OCI-LY3 (cell line): ENCODE results near the gene FOSL1.

Source experiments
- H2AFZ ChIP-seq: fragments of 200-600, 300-600 bp; shearing (Covaris generic); 2 replicates; pipeline ENCODE4 v1.6.0; 2014; ENCODE audit warnings: antibody characterized with exemption, low read depth, low read length
- H3K27ac ChIP-seq: fragments of 200-600, 300-600 bp; sonication (generic); 2 replicates; pipeline ENCODE4 v1.5.1; 2014; ENCODE audit warnings: mild to moderate bottlenecking, low read length, moderate library complexity, mixed read lengths
- H3K27me3 ChIP-seq: fragments of 200-600, 300-600 bp; sonication (generic); 2 replicates; pipeline ENCODE4 v1.6.1; 2014; ENCODE audit warnings: low read depth, low read length, mixed read lengths
- H3K36me3 ChIP-seq: fragments of 200-600, 300-600 bp; sonication (generic); replicated peaks from 2 replicates; pipeline ENCODE3; 2014; ENCODE audit warnings: low read depth, low read length, mixed read lengths
- H3K4me1 ChIP-seq: fragments of 300-600, 200-600 bp; sonication (generic); 2 replicates; pipeline ENCODE4 v1.6.1; 2014; ENCODE audit warnings: low read length, mixed read lengths
- H3K4me2 ChIP-seq: fragments of 200-600, 300-600 bp; sonication (generic); 2 replicates; pipeline ENCODE4 v1.6.1; 2014; ENCODE audit warnings: low read length, mixed read lengths
- H3K4me3 ChIP-seq: fragments of 300-600, 200-600 bp; sonication (generic); 2 replicates; pipeline ENCODE4 v1.5.1; 2014; ENCODE audit warnings: antibody characterized with exemption, mild to moderate bottlenecking, low read length, moderate library complexity
- H3K79me2 ChIP-seq: fragments of 300-600, 200-600 bp; shearing (Covaris generic); 2 replicates; pipeline ENCODE4 v1.6.1; 2014; ENCODE audit warnings: mild to moderate bottlenecking, low read length, mixed read lengths
- H3K9ac ChIP-seq: fragments of 300-600, 200-600 bp; shearing (Covaris generic); 2 replicates; pipeline ENCODE4 v1.6.0; 2014; ENCODE audit warnings: mild to moderate bottlenecking, low read length, moderate library complexity
- H3K9me3 ChIP-seq: fragments of 200-600, 300-600 bp; shearing (Covaris generic); 2 replicates; pipeline ENCODE4 v1.6.1; 2014; ENCODE audit warnings: low read length, mixed read lengths; ENCODE audit not compliant: insufficient read depth
- H4K20me1 ChIP-seq: fragments of 200-600, 300-600 bp; sonication (generic); 2 replicates; pipeline ENCODE4 v1.6.1; 2016; ENCODE audit warnings: low read length, mixed read lengths; ENCODE audit not compliant: insufficient read depth
- CTCF ChIP-seq: fragments of 200-600, 300-600 bp; sonication (generic); IDR thresholded peaks from 2 replicates; pipeline ENCODE4 v1.5.1; 2014; ENCODE audit warnings: antibody characterized with exemption, low read length, low read depth
- EZH2phosphoT487 ChIP-seq: fragments of 200-600 bp; shearing (Covaris generic); IDR thresholded peaks from 2 replicates; pipeline ENCODE4 v1.6.1; 2018; ENCODE audit warnings: antibody characterized with exemption, mixed run types, low read depth

FOSL1 gene

GRCh38 chr11:65900899-65901180, 652 bp upstream of the FOSL1 start:
- H2AFZ ChIP-seq = no peak overlapping the region
- no peaks in the 10 kb centered on the region for H3K9me3 ChIP-seq
- no peak overlapping the region for H3K9ac ChIP-seq
- peak overlapping the region; percentile 68 for H3K4me3 ChIP-seq
- no peak overlapping the region for H3K27ac ChIP-seq
- H3K27me3 ChIP-seq = peaks cover 25% of the 10 kb centered on the region; the same call in 1 of the 2 replicates
- no peaks in the 10 kb centered on the region for H3K79me2 ChIP-seq
- no peaks in the 10 kb centered on the region for H4K20me1 ChIP-seq
- TF ChIP-seq EZH2phosphoT487 (no peak), CTCF (no peak)
- no peaks in the 10 kb centered on the region for H3K4me1 ChIP-seq
- H3K36me3 ChIP-seq = no peaks in the 10 kb centered on the region
- H3K4me2 ChIP-seq = peak overlapping the region; percentile 59

GRCh38 chr11:65899356-65900124, 648 bp downstream of the FOSL1 start:
- no peaks in the 10 kb centered on the region for H3K4me1 ChIP-seq
- no peaks in the 10 kb centered on the region for H3K79me2 ChIP-seq
- H3K27me3 ChIP-seq = peaks cover 21% of the 10 kb centered on the region; the same call in 1 of the 2 replicates
- H3K4me2 ChIP-seq = peak overlapping the region; percentile 59; the same call in 1 of the 2 replicates
- no peaks in the 10 kb centered on the region for H3K9me3 ChIP-seq
- H3K36me3 ChIP-seq = no peaks in the 10 kb centered on the region
- H3K27ac ChIP-seq = no peak overlapping the region
- no peak overlapping the region for H3K4me3 ChIP-seq
- no peaks in the 10 kb centered on the region for H4K20me1 ChIP-seq
- H2AFZ ChIP-seq = no peak overlapping the region
- TF ChIP-seq CTCF = no peak
- TF ChIP-seq EZH2phosphoT487 = no peak
- no peak overlapping the region for H3K9ac ChIP-seq

GRCh38 chr11:65898656-65899355, 1.4 kb downstream of the FOSL1 start:
- TF ChIP-seq EZH2phosphoT487 (no peak), CTCF (no peak)
- Histone ChIP-seq H3K4me1 (peaks cover 4% of the 10 kb centered on the region), H3K27me3 (peaks cover 21% of the 10 kb centered on the region; the same call in 1 of the 2 replicates), H3K4me2 (no peak overlapping the region), H3K36me3 (no peaks in the 10 kb centered on the region), H3K9me3 (no peaks in the 10 kb centered on the region), H3K27ac (no peak overlapping the region), H3K4me3 (no peak overlapping the region), H3K9ac (no peak overlapping the region), H4K20me1 (no peaks in the 10 kb centered on the region), H2AFZ (no peak overlapping the region), H3K79me2 (no peaks in the 10 kb centered on the region)

- no peak overlapping the region for H3K4me3 ChIP-seq
- H3K9me3 ChIP-seq = no peaks in the 10 kb centered on the region
- peaks cover 12% of the 10 kb centered on the region for H3K79me2 ChIP-seq
- H3K36me3 ChIP-seq = no peaks in the 10 kb centered on the region
- peaks cover 7% of the 10 kb centered on the region; the same call in 1 of the 2 replicates for H4K20me1 ChIP-seq
- no peak overlapping the region for H3K4me2 ChIP-seq
- TF ChIP-seq CTCF = no peak
- no peak for TF ChIP-seq EZH2phosphoT487
- H3K27me3 ChIP-seq = peaks cover 13% of the 10 kb centered on the region; the same call in 1 of the 2 replicates
- no peak overlapping the region for H2AFZ ChIP-seq
- H3K9ac ChIP-seq = no peak overlapping the region
- no peak overlapping the region for H3K27ac ChIP-seq
- H3K4me1 ChIP-seq = peaks cover 18% of the 10 kb centered on the region
Measured at GRCh38 chr11:65897020-65897471, 3.1 kb downstream of the FOSL1 start.
